SK-N-SH treated with all-trans-retinoic acid at 6 μM for 48 hours (cell line): ENCODE results near the gene NPM3.

ENCODE experiments used
- ESRRG ChIP-seq: fragments of 250-450 bp; sonication (Bioruptor Pico); IDR thresholded peaks from 2 replicates; pipeline ENCODE4 v1.6.1; 2021; ENCODE audit warnings: mild to moderate bottlenecking
- GLIS3 ChIP-seq: fragments of 250-450 bp; sonication (Bioruptor Pico); IDR thresholded peaks from 2 replicates; pipeline ENCODE4 v1.5.0; 2020; ENCODE audit warnings: mild to moderate bottlenecking, moderate library complexity
- ISL1 ChIP-seq: fragments of 250-450 bp; sonication (Bioruptor Pico); IDR thresholded peaks from 2 replicates; pipeline ENCODE4 v2.1.2; 2022; ENCODE audit warnings: mild to moderate bottlenecking, moderate library complexity
- PPARA ChIP-seq: fragments of 250-450 bp; sonication (Bioruptor Pico); IDR thresholded peaks from 2 replicates; pipeline ENCODE4 v1.5.0; 2020; ENCODE audit warnings: mild to moderate bottlenecking, borderline replicate concordance
- SNAI2 ChIP-seq: fragments of 250-450 bp; sonication (Bioruptor Pico); IDR thresholded peaks from 2 replicates; pipeline ENCODE4 v1.5.0; 2020; ENCODE audit warnings: mild to moderate bottlenecking, moderate library complexity
- ZFP30 ChIP-seq: fragments of 450-650 bp; formaldehyde crosslinking; IDR thresholded peaks from 2 replicates; pipeline ENCODE4 v1.5.0; 2022; ENCODE audit warnings: mild to moderate bottlenecking, moderate library complexity

DNA sequence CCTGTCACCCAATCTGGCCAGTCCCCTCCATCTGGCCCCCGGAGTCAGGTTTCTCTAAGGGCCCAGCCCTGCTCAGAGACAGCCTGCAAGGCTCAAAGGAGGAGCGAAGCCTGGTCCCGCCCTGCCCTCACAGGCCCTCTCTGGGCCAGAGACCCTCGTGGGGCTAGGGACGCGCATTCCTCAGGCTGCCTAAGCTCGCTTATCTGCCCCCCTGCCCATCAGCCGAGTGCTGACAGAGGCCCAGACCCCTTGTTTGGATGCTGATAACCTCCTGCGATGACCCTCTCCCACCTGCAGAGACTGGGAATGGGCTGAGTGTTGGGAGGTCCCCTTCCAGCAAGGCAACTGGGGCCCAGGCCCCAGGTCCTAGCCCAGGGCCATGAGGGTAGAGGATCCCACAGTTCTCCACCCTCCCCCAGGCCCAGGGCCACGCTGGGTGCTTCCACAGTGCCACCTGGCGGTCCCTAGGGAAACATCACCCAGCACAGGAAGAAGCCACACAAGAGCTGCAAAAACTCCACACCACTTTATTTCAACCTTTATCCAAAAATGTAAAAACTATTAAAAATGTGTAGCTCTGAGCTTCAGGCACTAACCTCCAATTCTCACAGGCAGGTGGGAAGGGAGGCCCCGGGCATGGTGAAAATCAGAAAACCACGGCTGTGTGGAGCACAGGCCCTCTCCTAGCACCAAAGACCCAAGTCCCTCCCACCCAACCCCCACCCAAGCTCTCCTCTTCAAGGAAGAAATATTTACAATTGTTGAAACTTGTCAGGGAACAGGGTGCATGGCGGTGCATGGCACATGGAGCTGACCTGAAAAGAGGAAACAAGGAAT is 2.2 kb downstream of the NPM3 start:
- no peak for TF ChIP-seq ISL1 (CRISPR knock-in tag)
- TF ChIP-seq GLIS3 (CRISPR knock-in tag) = no peak
- no peak for TF ChIP-seq ZFP30 (CRISPR knock-in tag)
- TF ChIP-seq PPARA = no peak
- TF ChIP-seq SNAI2 (CRISPR knock-in tag) = no peak
- no peak for TF ChIP-seq ESRRG (CRISPR knock-in tag)
